CD4-positive, alpha-beta T cell treated with Interleukin-17A for 1 hour (primary cell): Measurements from ENCODE around the gene ERVK3-1.

Experiments used
- DNase-seq: peaks from one replicate; pipeline ENCODE4 v3.0.0-alpha.2; 2020

The ERVK3-1 gene

GRCh38 chr19:58305932-58306323 is 751 bp downstream of the ERVK3-1 start:
- peak; percentile 31 for DNase-seq

- no peak for DNase-seq
These were observed 2.6 kb downstream of the ERVK3-1 start for GRCh38 chr19:58307736-58308135.

- DNase-seq, result peak; percentile 18
These were observed 5.5 kb downstream of the ERVK3-1 start for GRCh38 chr19:58310685-58311084.

- no peak for DNase-seq
These were observed 6.2 kb downstream of the ERVK3-1 start for GRCh38 chr19:58311345-58311865.

- no peak for DNase-seq
These were observed 10.4 kb downstream of the ERVK3-1 start for GRCh38 chr19:58315580-58315979.

- DNase-seq, result no peak
These were observed 12.4 kb downstream of the ERVK3-1 start for GRCh38 chr19:58317476-58318072.

GRCh38 chr19:58318297-58318696 is 13.1 kb downstream of the ERVK3-1 start:
- no peak for DNase-seq

- no peak for DNase-seq
These were observed 14.1 kb downstream of the ERVK3-1 start for GRCh38 chr19:58319241-58319640.

- DNase-seq, result no peak
These were observed 20.3 kb downstream of the ERVK3-1 start for GRCh38 chr19:58325311-58326022.

GRCh38 chr19:58326501-58326913 is 21.3 kb downstream of the ERVK3-1 start:
- DNase-seq, result no peak

- peak; percentile 92 for DNase-seq
These were observed 21.9 kb downstream of the ERVK3-1 start, which contains the start of gene ZSCAN22 for GRCh38 chr19:58326914-58327726. Gene ZSCAN22 (plus strand): TSS chr19:58326994. CDS start chr19:58334803, 7,809 bp downstream.

GRCh38 chr19:58328999-58329398 is 23.8 kb downstream of the ERVK3-1 start:
- peak; percentile 21 for DNase-seq

GRCh38 chr19:58330458-58330857 is 25.3 kb downstream of the ERVK3-1 start:
- DNase-seq, result no peak

GRCh38 chr19:58332697-58333096 is 27.5 kb downstream of the ERVK3-1 start:
- no peak for DNase-seq

GRCh38 chr19:58334691-58335249 is 29.6 kb downstream of the ERVK3-1 start:
- DNase-seq, result no peak

GRCh38 chr19:58335630-58336029 is 30.5 kb downstream of the ERVK3-1 start:
- no peak for DNase-seq

GRCh38 chr19:58336216-58336615 is 31.0 kb downstream of the ERVK3-1 start:
- no peak for DNase-seq

GRCh38 chr19:58336820-58337219 is 31.6 kb downstream of the ERVK3-1 start:
- DNase-seq, result no peak

GRCh38 chr19:58338336-58338735 is 33.2 kb downstream of the ERVK3-1 start:
- no peak for DNase-seq

- DNase-seq, result no peak
These were observed 33.8 kb downstream of the ERVK3-1 start for GRCh38 chr19:58338825-58339558.

GRCh38 chr19:58345558-58345957 is 40.4 kb downstream of the ERVK3-1 start:
- no peak for DNase-seq
